ENCODE results near the gene STING1.
"Not testable (repeated sequence)": the region's sequence is repeated elsewhere in the genome, so short reads cannot be mapped to it uniquely, and the experiment has no call there.

Gene STING1

DNA sequence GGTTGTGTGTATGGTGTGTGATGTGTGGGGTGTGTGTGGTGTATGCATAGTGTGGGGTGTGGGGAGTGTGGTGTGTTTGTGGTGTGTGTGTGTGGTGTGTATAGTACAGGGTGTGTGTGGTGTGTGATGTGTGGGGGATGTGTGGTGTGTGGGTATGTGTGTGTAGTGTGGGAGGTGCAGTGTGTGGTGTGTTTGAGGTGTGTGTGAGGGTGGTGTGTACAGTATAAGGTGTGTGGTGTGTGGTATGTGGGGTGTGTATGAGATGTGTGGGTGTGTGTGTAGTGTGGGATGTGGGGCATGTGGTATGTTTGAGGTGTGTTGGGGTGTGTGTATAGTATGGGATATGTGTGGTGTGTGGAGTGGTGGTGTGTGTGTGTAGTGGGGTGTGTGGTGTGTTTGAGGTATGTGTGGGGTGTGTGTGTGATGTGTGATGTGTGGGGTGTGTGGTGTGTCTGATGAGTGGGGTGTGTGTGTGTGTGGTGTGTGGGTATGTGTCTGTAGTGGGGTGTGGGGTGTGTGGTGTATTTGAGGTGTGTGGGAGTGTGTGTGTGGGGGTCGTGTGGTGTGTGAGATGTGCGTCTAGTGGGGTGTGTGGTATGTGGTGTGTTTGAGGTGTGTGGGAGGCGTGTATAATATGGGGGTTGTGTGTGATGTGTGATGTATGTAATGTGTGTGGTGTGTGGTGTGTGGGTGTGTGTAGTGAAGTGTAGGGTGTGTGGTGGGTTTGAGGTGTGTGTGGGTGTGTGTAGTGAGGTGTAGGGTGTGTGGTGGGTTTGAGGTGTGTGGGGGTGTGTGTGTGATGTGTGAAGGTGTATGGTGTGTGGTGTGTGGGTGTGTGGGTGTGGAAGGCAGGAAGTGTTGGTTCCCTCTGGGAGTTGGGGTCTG is 28.6 kb downstream of the STING1 start:
- TF ChIP-seq, protein P1, sequence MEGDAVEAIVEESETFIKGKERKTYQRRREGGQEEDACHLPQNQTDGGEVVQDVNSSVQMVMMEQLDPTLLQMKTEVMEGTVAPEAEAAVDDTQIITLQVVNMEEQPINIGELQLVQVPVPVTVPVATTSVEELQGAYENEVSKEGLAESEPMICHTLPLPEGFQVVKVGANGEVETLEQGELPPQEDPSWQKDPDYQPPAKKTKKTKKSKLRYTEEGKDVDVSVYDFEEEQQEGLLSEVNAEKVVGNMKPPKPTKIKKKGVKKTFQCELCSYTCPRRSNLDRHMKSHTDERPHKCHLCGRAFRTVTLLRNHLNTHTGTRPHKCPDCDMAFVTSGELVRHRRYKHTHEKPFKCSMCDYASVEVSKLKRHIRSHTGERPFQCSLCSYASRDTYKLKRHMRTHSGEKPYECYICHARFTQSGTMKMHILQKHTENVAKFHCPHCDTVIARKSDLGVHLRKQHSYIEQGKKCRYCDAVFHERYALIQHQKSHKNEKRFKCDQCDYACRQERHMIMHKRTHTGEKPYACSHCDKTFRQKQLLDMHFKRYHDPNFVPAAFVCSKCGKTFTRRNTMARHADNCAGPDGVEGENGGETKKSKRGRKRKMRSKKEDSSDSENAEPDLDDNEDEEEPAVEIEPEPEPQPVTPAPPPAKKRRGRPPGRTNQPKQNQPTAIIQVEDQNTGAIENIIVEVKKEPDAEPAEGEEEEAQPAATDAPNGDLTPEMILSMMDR (IDR thresholded peaks at IDR 0.05; ENCODE audit: extremely low read depth, missing control alignments): no peak

DNA sequence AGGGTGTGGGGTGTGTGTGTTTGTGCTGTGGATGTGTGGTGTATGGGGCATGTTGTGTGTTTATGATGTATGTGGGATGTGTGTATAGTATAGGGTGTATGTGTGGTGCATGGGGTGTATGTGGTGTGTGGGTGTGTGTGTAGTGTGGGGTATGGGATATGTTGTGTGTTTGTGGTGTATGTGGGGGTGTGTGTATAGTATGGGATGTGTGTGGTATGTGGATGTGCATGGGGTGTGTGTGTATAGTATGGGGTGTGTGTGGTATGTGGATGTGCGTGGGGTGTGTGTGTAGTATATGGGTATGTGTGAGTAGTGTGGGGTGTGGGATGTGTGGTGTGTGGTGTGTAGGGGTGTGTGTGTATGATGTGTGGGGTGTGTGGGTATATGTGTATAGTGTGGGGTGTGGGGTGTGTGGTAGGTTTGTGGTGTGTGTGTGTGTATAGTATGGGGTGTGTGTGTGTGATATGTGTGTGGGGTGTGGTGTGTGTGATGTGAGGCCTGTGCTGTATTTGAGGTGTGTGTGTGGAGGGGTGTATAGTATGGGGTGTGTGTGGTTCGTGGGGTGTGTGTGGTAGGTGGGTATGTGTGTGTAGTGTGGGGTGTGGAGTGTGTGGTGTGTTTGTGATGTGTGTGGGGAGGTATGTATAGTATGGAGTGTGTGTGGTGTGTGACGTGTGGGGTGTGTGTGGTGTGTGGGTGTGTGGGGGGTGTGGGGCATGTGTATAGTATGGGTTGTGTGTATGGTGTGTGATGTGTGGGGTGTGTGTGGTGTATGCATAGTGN is 30.5 kb downstream of the STING1 start:
- TF ChIP-seq, protein P1 (IDR thresholded peaks at IDR 0.05; ENCODE audit: extremely low read depth, missing control alignments): no peak
- no peak for DNase-seq (ENCODE audit: low spot score)

More for the DNA sequence above, 28.6 kb downstream of the STING1 start:
- DNase-seq (ENCODE audit: low spot score): no peak

DNA sequence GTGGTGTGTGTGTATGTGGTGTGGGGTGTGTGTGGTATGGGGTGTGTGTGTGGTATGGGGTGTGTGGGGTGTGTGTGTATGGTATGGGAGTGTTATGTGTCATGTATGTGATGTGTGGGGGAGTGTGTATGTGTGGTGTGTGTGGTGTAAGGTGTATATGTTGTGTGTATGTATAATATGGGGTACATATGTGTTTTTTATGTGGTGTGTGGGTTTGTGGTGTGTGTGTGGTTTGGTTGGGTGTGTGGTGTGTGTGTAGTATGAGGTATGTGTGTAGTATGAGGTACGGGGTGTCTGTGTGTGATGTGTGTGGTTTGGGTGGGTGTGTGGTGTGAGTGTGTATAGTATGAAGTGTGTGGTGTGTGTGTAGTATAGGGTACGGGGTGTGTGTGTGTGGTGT is 31.4 kb downstream of the STING1 start:
- no peak for DNase-seq (ENCODE audit: low spot score)
- TF ChIP-seq, protein P1 (IDR thresholded peaks at IDR 0.05; ENCODE audit: extremely low read depth, missing control alignments): no peak

DNA sequence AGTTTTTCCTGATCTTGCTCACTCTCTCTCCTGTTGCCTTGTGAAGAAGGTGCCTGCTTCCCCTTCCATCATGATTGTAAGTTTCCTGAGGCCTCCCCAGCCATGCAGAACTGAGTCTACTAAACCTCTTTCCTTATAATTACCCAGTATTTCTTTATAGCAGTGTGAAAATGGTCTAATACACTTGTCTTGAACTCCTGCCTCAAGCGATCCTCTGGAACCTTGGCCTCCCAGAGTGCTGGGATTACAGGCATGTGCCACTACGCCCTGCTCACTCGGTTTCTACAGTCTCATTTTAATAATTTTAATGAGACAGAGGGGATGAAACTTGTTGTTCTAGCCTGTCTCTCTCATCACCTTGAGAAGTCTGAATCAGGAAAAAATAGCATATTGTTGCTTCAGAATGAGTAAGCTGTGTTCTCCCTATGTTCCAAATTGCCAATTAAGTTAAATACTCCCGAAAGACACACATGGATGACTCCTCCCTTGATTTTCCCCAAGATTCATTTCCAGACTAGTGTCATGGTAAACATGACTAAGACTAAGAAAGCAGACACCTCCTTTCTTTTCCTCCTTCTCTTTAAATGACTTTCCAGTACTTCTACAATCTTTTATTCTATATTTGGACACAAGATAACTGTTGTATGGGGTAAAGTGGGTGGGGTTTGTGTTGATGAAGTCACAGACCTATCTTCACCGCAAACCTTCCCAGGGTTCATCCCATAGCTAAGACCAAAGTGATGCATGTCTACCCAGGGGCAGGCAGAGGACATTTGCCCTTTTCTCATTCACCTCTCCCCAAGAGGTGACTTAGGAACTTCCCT is 35.4 kb downstream of the STING1 start:
- TF ChIP-seq, protein P1 (IDR thresholded peaks at IDR 0.05; ENCODE audit: extremely low read depth, missing control alignments): no peak

DNA sequence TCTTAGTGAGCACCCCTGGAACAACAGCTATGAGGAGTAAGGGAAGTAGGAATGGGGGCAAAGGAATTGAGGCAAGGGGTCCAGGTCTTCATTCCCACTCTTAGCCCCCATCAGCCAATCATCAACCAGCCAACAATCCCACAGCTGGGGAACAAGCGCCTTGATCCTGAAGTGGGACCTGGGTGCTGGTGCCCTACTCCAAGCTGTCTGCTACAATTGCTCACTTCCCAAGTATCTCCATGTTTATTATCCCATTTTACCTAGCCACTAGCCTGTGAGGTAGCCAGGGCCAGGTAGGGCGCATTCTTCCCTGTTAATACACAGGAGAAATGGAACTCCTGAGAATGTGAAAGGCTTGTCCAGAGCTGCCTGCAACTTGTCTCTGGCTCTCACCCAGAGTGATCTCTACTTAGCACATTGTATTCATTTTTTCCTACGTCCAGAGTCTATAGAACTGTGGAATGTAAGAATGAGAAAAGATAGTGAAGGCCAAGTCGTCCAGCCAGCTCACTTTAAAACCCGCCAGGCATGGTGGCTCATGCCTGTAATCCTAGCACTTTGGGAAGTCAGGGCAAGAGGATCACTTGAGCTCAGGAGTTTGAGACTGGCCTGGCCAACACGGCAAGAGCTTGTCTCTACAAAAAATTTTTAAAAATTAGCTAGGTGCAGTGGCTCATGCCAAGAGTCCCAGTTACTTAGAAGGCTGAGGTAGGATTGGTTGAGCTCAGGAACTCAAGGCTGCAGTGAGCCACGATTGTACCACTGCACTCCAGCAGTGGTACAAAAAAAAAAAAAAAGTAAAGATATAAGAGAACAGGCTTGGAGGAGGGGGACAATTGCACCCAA is 37.0 kb downstream of the STING1 start:
- DNase-seq (ENCODE audit: low spot score): no peak
- TF ChIP-seq, protein P1 (IDR thresholded peaks at IDR 0.05; ENCODE audit: extremely low read depth, missing control alignments): no peak

More for the DNA sequence above, 35.4 kb downstream of the STING1 start:
- DNase-seq (ENCODE audit: low spot score): peak; percentile 37

DNA sequence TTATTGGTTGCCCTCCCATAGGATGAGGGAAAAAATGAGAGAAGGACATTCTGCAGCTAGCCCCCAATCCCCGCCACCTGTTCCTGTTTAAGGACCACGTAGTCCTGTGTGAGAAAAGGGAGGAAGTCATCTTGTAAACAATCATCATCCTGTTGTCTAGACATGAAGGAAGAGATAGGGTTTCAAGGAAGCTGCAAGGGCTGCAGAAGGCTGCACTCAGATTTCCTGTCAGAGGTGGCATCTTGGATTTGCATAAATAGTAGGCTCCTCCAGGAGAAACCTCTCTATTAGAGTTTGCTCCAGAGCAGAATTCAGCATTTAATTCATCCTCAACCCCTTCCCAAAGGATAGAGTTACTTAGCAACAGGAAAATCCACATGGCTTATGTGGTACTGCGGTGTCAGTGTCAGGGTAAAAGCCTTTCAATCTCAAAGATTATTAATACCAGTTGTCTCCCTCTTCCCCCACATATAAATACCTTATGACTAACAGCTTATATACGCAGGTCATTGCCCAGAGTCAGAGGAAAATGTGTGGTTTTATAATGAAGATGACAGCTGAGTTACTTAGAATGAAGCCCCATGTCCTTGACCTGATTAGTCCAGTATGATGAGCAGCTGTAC is 38.6 kb downstream of the STING1 start:
- TF ChIP-seq, protein P1 (IDR thresholded peaks at IDR 0.05; ENCODE audit: extremely low read depth, missing control alignments): no peak
- DNase-seq (ENCODE audit: low spot score): no peak

DNA sequence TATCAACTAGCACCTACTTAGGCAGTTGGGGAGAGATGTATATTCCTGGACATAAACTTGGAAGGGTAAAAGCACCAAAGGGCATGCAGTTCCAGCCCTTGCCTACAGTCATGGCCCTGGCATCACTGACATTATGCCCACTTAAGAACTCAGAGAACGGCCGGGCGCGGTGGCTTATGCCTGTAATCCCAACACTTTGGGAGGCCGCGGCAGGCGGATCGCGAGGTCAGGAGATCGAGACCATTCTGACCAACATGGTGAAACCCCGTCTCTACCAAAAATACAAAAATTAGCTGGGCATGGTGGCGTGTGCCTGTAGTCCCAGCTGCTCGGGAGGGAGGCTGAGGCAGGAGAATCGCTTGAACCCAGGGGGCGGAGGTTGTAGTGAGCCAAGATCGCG is 42.1 kb downstream of the STING1 start:
- not testable (repeated sequence) for DNase-seq (ENCODE audit: low spot score)
